HG03135 (cell line): ENCODE measurements around the gene FGR.
A peak's percentile ranks its signal among the peaks of the same experiment; 100 is the strongest.
"Not testable (repeated sequence)": the region's sequence is repeated elsewhere in the genome, so short reads cannot be mapped to it uniquely, and the experiment has no call there.

ENCODE experiments used
- ATAC-seq: cut with Tn5 transposase; IDR thresholded peaks from one replicate; pipeline ENCODE4 v1.9.1; 2021; ENCODE audit warnings: mild to moderate bottlenecking, moderate library complexity; ENCODE audit not compliant: unreplicated experiment

FGR gene

DNA sequence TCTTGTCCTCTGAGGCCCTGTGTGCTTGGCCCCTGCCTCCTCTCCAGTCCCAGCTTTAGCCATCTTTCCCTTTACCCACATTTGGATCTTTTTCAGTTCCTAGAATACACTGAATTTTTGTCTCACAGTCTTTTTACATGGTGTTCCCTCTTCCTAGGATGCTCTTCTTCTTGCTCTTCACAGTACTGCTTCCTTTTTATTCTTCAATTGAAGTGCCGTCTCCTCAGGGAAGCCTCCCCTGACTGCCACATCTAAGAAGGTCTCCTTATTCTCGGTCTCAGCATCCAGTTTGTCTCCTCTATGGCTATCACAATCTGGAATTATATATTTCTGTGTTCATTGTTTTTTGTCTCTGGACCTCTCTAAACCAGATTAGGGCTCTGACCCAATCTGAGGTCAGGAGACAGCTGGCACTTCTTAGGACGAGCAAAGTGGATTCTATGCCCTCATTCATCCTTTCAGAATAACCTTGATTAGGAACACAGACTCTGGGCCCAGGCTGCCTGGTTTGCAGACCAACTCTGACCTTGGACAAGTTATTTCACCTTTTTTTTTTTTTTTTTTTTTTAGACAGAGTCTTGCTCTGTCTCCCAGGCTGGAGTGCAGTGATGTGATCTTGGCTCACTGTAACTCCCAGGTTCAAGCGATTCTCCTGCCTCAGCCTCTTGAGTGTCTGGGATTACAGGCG lies 3.2 kb upstream of the FGR start:
- ATAC-seq, result no peak

DNA sequence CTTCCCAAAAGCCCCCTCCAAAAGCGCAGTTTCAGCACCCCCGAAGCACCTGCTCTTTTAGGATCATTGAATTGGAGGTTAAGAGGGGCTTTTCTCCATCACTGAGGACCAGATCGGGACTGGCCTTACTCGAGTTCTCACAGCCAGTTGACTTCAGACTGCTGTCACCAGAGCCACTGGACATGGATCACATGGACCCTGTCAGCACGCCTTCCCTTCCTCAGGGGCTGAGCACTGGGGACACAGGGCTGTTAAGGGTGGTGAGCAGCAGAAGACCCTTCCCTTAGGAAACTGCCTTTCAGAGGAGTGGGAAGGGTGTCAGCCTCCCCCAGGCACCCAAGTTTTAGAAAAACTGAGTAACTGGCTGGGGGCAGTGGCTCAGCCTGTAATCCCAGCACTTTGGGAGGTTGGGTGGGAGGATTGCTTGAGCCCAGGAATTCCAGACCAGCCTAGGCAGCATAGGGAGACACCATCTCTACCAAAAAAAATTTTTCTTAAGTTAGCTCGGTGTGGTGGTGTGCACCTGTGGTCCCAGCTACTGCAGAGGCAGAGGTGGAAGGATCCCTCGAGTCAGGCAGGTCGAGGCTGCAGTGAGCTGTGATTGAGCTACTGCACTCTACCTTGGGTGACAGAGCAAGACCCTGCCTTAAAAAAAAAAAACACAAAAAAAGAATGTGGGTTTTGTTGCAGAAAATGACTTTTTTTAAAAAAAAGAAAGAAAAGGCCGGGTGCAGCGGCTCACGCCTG lies 584 bp upstream of the FGR start:
- no peak for ATAC-seq

DNA sequence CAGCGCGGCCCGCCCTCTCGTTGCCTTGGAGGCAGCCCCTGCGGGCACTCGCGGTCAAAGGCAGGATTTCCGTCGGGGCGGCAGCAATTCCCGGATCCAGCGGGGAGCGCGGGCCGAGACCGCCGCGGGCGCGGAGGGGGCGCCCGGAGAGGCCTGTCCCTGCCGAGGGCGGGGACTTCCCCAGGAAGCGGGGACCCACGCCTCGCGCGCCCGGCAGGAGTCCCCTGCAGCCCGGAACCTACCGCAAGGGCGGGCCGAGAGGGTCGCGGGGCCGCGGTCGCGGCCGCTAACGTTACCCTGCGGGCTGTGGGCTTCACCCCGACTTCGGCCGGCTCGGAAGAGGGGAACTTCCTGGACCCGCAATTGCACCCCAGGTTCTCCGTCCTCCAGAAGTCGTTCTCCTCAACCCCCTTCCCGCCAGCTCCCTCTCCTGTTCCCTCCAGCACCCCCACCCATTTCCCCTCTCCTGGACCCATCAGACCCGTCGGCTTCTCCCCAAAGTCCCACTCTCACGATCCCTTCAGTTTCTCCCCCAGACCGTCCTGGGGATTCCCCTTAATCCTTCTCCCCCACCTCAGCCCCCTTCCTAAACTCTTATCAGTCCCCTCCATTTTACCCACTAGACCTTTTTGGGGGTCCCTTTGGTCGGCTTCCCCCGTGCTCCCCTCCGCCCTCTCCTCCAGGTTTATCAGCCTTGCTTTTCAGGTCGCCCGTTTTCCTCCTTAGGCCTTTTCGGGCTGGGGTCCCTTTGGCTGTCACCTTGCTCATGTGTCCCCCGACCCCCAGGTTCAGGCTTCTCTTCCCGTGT lies 604 bp downstream of the FGR start:
- no peak for ATAC-seq

DNA sequence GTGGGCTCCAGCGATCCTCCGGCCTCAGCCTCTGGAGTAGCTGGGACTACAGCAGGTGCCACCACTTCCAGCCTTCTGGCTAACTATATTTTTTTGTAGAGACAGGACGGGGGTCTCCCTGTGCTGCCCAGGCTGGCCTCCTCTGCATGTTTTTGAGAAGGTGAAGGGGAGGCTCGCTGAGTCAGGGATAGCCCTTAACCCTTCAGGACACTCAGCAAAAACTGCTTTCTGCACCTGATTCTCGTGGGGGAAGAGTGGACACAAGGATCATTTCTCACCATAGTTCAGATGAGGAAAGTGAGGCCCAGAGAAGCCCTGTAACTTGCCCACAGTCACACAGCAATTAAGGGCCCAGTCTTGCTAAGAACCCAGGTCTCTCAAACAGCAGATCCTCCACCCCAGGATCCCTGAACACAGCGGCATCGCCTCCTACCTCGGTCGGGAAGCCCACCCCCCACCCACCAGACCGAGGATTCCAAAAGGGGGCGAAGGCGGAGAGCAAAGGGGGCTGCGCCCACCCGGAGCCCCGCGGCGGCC lies 1.3 kb downstream of the FGR start:
- ATAC-seq, result no peak

DNA sequence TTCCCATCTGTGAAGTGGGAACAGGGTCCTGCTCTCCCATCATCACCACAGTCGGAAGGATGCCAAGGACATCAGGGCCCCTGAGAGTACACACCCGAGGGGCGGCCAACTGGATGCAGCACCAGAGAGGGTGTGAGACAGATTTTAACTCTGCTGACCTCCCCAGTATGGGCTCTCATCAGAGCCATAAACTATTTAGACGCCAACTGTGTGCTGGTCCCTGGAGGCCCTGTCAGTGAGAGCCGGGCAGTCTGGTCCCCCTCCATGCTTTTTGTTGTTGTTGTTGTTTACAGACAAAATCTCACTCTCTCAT lies 1.7 kb downstream of the FGR start:
- ATAC-seq, result no peak

- peak; percentile 40 for ATAC-seq
These were observed 2.3 kb downstream of the FGR start for GRCh38 chr1:27632387-27633297.

DNA sequence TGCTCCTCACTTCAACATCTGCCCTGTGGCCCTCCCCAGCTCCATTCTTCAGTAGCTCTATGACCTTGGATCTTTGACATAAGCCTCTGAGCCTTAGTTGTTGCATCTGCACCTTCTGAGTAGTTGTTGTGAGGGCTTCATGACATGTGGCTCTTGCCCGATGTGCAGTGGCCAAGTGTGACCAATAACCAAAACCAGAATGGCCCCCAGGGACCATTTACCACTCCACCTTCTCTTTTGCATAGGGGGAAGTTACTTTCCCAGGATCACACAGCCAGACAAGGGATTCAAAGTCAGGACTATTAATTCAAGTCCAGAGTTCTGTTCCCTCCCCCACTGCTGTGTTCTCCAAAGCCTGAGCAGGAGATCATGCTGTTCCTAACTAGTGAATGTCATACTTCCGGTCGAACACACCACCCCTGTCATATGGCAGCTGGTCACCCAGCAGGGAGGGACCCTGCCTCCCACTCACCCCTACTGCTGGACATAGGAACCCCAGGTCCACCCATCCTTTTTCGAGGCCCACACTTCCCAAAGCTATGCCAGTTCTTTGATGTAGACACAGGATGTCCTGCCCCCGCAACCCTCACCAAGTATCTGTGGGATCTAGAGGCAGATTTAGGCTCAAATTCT lies 4.0 kb downstream of the FGR start:
- ATAC-seq, result no peak

DNA sequence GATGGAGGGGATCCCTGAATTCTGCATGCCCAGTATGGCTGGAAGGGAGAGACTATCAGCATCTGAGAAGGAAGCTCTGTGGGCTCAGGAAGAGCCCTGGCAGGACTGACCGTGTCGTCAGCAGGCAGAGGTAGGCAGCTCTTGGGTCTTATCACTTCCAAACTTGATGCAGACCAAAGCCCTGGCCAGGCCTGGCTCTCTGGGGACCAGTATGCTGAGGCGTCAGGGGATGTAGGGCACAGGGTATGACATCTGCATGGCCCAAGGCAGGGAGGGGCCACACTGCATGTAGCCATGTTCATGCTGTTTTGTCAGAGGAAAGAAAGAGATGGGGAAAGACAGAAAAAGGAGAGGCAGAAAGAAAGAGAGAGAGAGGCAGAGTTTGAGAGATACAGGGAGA lies 6.3 kb downstream of the FGR start:
- ATAC-seq, result no peak

DNA sequence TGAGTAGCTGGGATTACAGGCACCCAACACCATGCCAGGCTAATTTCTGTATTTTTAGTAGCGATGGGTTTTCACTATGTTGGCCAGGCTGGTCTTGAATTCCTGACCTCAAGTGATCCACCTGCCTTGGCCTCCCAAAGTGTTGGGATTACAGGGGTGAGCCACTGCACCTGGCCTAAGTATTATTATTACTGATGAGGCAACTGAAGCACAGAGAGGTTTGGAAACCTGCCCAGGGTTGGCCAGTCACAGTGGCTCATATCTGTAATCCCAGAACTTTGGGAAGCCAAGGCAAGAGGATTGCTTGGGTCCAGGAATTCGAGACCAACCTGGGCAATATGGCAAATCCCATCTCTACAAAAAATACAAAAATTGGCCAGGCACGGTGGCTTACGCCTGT lies 7.3 kb downstream of the FGR start:
- ATAC-seq, result not testable (repeated sequence)

DNA sequence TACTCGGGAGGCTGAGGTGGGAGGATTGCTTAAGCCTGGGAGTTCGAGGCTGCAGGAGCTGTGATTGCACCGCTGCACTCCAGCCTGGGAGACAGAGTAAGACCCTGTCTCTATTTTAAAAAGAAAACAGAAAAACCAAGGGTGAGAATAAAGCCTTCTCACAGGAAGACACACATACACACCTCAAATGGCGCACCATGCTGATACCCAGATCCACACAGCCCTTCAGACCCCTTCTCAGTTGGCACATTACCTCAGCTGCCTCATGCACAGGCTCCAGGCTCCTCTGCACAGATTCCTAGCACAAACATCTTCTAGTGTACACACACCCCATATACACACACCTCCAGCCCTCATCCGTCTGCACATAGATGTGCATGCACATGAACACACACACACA lies 7.9 kb downstream of the FGR start:
- no peak for ATAC-seq

GRCh38 chr1:27626031-27626935 lies 8.7 kb downstream of the FGR start:
- no peak for ATAC-seq

DNA sequence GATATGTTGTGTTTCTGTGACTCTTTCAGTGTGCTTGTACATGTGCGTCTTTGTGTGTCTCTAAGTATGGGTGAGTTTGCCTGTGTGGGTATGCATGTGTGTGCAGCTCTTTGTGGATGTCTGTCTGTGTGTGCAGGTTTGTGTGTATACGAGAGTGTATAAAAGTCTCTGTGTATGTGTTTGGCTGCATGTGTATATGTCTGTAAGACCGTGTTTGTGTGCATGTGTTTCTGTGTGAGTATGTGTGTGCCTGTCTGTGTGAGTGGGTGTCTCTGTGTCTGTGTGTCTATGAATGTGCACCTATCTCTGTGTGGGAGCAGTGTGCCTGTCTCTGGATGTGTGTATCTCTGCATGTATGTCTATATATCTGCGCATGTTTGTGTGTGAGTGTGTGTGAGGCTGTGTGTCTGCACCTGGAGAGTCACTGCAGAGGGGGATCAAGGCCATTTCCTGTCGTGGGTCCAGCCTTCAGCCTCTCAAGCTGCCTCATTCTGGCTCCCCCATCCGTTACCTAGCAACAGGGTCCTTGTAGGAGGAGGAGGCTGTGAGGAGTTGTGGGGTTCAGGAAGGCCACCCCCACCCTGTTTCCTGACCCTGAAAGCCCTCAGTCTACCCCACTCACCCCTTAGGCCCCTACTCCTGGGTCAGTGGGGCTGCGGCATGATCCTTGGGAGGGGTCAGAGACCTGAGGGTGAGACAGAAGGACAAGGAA lies 10.4 kb downstream of the FGR start:
- peak; percentile 36 for ATAC-seq

DNA sequence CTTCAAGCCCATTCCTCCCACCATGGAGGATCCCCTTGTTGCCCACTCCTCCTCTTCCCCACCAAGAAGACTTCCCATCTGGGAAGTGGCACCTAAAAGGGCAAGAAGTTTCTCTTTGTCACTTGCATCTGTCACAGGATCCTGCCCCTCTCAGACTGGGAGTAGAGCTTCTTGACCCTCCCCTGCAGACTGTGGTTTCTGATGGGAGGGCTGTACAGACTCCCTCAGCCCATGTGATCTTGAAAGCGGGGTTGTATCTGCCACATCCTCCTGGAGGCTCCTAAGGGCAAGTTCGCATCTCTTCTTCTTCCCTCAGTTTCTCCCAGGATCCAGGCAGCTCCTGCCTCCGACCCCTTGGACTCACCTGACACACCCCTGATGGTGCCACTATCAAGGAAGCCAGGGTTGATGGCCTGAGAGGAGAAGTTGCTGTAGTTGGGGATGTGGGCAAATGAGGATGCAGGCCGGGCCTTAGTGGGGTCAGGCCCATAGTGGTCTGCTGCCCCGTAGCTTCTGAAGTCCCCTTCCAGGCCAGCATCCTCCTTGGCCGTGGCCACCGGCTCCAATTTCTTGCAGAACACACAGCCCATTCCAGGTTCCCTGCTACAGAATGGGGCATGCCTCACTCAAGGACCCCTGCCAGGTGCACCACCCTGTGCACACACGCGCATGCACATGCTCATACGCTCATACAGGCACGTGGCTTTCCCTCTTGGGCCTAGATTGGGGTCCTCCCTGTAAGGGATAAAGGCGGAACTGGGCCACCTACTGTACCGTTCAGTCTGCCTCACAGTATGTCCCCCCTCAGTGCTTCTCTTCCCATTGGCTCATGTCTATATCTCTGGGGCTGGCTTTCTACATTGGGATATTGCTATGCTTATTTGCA lies 11.4 kb downstream of the FGR start:
- no peak for ATAC-seq

DNA sequence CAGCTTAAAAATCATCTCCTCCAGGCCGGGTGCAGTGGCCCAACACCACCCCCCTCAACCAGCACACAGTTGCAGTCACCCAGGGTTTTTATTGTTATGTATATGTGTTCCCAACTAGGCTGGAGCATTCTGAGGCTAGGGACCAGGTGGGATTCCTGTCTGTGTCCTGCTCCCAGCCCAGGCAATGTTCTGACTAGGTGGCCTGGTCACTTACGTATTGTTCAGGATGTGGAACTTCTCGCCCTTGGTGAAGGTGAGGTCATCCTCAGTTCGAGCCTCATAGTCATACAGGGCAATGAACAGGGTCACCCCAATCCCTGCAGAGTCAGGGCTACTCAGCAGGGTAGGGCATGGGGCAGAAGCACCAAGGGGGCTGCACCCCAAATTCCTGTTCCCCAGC lies 12.2 kb downstream of the FGR start:
- no peak for ATAC-seq

DNA sequence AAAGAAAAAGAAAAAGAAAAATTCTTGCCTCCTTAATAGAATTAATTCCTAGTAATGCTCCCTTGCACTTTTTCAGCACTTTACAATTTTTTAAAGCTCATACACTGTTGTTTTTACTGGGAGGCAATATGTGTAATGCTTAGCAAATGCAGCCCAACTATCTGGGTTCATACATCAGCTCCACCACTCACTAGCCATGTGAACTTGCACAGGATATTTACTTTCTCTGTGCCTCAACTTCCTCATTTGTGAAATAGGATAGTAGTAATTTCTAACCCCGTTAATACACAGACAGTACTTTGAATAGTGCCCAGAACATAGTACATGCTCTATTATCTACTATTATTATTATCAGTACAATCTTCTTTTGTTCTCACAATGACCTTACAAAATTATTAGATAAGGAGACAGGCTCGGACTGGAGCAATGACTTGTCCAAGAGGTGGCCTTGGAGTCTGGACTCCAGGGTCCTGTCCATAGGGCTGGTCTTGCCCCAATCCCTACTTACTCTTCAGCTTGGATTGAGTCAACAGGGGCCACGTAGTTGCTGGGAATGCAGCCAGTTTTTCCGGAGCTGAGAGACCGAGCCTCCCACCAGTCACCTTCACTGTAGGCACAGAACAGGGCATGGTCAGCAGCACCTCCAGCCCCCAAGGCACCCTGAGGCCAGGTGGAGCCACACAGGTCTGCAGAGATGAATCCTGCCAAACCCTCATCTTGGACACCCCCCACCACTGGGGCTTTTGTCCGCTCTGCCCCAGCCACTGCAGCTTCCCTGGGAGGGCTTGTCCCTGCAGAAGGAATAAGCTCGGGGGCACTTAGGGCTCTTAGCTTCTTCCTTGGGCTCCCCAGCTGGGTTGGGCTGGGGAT lies 13.7 kb downstream of the FGR start:
- no peak for ATAC-seq

- ATAC-seq, result not testable (repeated sequence)
These were observed 15.1 kb downstream of the FGR start for GRCh38 chr1:27619782-27620438.
